Common myeloid progenitor, CD34-positive (primary cell): ENCODE data around the gene SLC6A9.

Experiments used
- CTCF ChIA-PET: fragments of 350-600 bp; sonication (Branson Sonifier 250); formaldehyde crosslinking; loops from one replicate; lab custom pipeline; 2021; ENCODE audit warnings: antibody characterized with exemption; lab: Charles Lee
- POLR2A ChIA-PET: fragments of 350-600 bp; sonication (Branson Sonifier 250); formaldehyde crosslinking; loops from one replicate; lab custom pipeline; 2021; ENCODE audit warnings: antibody characterized with exemption; lab: Charles Lee
- DNase-seq, 3 donors: peaks; one replicate each; pipeline versions ENCODE4 v3.0.0 to v3.0.0-alpha.2; 2013
- H3K27ac ChIP-seq, 2 experiments: 1 replicate in 1 of 2; 2 replicates in 1 of 2; pipeline ENCODE4 v1.7.0; 2013; ENCODE audit warnings: inconsistent platforms in 2 of 2, low read length in 2 of 2, mild to moderate bottlenecking in 2 of 2, low read depth in 1 of 2, moderate library complexity in 1 of 2; ENCODE audit not compliant: severe bottlenecking in 2 of 2, insufficient read depth in 1 of 2, poor library complexity in 1 of 2
- H3K27me3 ChIP-seq, 5 experiments: replicated peaks in 2 of 5; 1 replicate in 3 of 5; 2 replicates in 2 of 5; pipeline versions ENCODE4 v1.6.1 to v1.7.0; 2013; ENCODE audit warnings: low read length in 4 of 5, mild to moderate bottlenecking in 2 of 5, moderate library complexity in 2 of 5, inconsistent platforms in 1 of 5; ENCODE audit not compliant: insufficient read depth in 5 of 5, control insufficient read depth in 4 of 5
- H3K36me3 ChIP-seq, 4 experiments: 1 replicate in 2 of 4; 2 replicates in 2 of 4; pipeline versions ENCODE4 v1.6.1 to v1.7.0; 2013; ENCODE audit warnings: low read length in 3 of 4, control low read depth in 1 of 4, mild to moderate bottlenecking in 1 of 4; ENCODE audit not compliant: control insufficient read depth in 4 of 4, insufficient read depth in 4 of 4
- H3K4me1 ChIP-seq, 4 experiments: 1 replicate in 3 of 4; 2 replicates in 1 of 4; pipeline versions ENCODE4 v1.6.1 to v1.7.1; 2013; ENCODE audit warnings: low read length in 3 of 4, mild to moderate bottlenecking in 3 of 4, control low read depth in 1 of 4, inconsistent platforms in 1 of 4, moderate library complexity in 1 of 4; ENCODE audit not compliant: control insufficient read depth in 4 of 4, insufficient read depth in 4 of 4; ENCODE audit errors: control extremely low read depth in 1 of 4
- H3K4me3 ChIP-seq, 7 experiments: 1 replicate in 4 of 7; 2 replicates in 3 of 7; pipeline versions ENCODE4 v1.5.1 to v1.7.0; 2013; ENCODE audit warnings: mild to moderate bottlenecking in 7 of 7, low read length in 6 of 7, moderate library complexity in 6 of 7, inconsistent platforms in 2 of 7, low read depth in 2 of 7, control low read depth in 1 of 7; ENCODE audit not compliant: insufficient read depth in 4 of 7, control insufficient read depth in 1 of 7; ENCODE audit errors: extremely low read depth in 1 of 7
- H3K9me3 ChIP-seq, 5 experiments: 1 replicate in 4 of 5; 2 replicates in 1 of 5; pipeline versions ENCODE4 v1.6.1 to v1.7.1; 2013; ENCODE audit warnings: low read length in 4 of 5, mild to moderate bottlenecking in 2 of 5, inconsistent platforms in 1 of 5, low read depth in 1 of 5, moderate library complexity in 1 of 5; ENCODE audit not compliant: control insufficient read depth in 4 of 5, insufficient read depth in 2 of 5; ENCODE audit errors: control extremely low read depth in 1 of 5
- WGBS: methylation state at CpG from one replicate; pipeline ENCODE4 v1.1.5; 2013; ENCODE audit not compliant: insufficient coverage; 5-methylcytosine and 5-hydroxymethylcytosine counted together

Gene SLC6A9

DNA sequence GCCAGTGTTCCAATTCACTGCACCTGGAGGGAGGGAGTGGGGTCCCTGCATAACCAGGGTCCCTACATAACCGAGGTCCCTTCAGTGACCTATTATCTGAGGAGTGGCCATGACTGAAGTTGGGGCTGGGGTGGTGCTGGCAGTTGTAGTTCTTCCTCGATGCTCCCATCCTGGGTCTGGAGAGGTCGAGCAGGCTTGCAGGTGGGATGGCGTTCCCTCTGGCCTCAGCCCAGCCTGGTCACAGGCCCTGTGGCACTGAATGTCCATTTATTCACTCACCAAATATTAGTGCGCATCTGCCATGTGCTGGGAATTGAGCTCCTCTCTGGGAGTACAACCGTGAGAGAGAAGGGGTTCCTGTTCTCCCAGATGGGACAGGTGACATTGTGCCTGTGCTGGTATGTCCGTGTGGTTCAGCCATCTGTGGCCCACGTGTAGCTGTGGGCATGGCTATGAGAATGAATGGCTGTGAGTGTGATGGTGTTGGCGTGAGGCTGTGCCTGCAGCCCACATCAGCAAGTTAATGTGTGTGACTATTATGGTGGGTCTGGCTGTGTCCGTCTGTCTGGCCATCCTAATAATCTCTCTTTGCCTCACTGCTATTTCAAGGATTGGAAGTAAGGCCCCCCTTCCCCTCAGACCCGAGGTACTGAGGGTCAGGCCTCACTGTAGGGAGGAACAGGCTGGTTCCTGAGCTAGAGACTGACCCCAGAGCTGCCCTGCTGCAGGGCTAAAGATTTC lies 3.9 kb upstream of the SLC6A9 start:
- Histone ChIP-seq H3K9me3 (no peaks in the 10 kb centered on the region), H3K4me3 (no peak overlapping the region), H3K36me3 (no peaks in the 10 kb centered on the region), H3K27me3 (peaks cover 0 to 9% (median 0%) of the 10 kb centered on the region in 5 experiments), H3K27ac (no peak overlapping the region), H3K4me1 (peaks cover 0 to 39% (median 14%) of the 10 kb centered on the region in 4 experiments)
- CTCF ChIA-PET = interaction anchor here (0.8 to 5.6 kb wide), 16 partner anchors 10 to 271 kb away, joined by 3 to 89 read pairs (median 6); no protein-coding TSS in a partner anchor
- DNase-seq = no peak
- WGBS = 96% methylated on average over 8 of the region's 11 CpGs
- POLR2A ChIA-PET = no interaction called here

DNA sequence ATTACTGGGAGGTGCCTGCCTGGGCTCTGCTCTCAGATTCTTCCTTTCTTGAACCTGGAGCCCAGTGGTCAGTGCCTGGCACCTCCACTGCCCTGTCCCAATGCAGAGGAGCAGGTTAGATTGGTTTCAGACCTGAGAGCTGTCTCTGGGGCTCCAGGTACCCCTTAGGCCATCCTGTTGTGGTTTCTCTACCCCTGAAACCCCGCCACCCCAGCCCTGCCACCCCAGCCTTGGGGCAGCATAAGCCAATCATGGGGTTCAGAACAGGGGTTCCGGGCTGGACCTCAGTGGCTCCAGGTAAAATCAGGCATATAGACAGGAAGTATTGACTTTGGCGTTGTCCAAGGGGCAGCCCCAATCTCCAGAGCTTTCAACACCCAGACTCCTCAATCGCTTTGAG lies 3.2 kb upstream of the SLC6A9 start:
- Histone ChIP-seq H3K4me1 (peaks cover 0 to 40% (median 19%) of the 10 kb centered on the region in 4 experiments), H3K9me3 (no peaks in the 10 kb centered on the region), H3K27me3 (peaks cover 0 to 9% (median 0%) of the 10 kb centered on the region in 5 experiments), H3K4me3 (no peak overlapping the region), H3K27ac (no peak overlapping the region), H3K36me3 (no peaks in the 10 kb centered on the region)
- WGBS = 100% methylated on average over 2 of the region's 4 CpGs
- ChIA-PET CTCF (interaction anchor here (0.9 to 5.6 kb wide), 11 partner anchors 8 to 270 kb away, joined by 3 to 89 read pairs (median 7); no protein-coding TSS in a partner anchor), POLR2A (no interaction called here)
- no peak for DNase-seq

DNA sequence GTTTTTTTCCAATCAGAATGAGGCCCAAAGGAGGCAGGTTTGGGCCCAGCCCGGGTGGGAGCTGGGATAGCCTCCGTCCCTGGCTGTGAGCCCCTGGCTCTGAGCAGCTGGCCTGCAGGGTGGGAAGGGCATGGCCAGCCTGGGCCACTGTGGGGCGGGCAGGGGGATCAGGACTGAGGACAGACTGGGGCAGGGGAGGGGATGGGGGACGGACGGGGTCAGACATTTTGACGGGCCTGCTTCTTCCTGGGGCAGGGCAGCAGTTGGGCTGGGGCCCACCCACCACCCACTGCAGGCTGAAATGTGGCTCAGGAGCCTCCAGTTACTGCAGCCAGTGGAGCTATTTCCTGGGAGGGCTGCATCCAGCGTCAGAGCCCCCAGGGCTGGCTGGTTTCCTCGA lies 2.5 kb upstream of the SLC6A9 start:
- Histone ChIP-seq H3K27me3 (peaks cover 0 to 9% (median 0%) of the 10 kb centered on the region in 5 experiments), H3K4me1 (peaks cover 0 to 46% (median 24%) of the 10 kb centered on the region in 4 experiments), H3K36me3 (no peaks in the 10 kb centered on the region), H3K27ac (no peak overlapping the region), H3K9me3 (no peaks in the 10 kb centered on the region), H3K4me3 (no peak overlapping the region)
- ChIA-PET POLR2A (no interaction called here), CTCF (interaction anchor here (0.8 to 5.6 kb wide), 10 partner anchors 9 to 44 kb away, joined by 3 to 89 read pairs (median 6); no protein-coding TSS in a partner anchor)
- WGBS = 90% methylated on average over 4 of the region's 8 CpGs
- no peak for DNase-seq

DNA sequence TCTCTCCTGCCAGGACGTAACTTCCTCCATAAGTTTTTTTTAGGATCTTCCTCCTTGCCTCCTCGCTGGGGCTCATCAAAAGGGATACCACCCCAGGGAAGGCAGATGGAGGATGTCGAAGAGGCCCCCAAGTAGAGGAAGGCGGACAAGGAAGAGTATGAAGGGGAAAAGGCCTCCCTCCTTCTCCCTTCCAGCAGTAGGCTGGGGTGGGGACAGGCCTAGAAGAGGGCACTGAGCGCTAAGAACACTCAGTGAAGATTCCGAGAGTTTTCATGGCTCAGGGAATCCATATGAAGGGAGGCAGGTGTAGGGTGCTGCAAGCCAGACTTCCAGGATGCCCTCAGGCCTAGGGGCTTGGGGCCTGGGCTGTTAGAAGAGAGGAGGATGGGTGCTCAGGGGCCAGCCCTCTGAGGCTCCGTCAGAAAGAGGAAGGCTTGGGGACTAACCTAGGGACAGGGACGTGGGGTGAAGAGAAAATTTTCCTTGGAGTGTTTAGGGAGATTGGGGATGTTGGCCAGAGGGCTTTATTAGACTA lies 1.8 kb upstream of the SLC6A9 start:
- WGBS = 100% methylated on average over 3 of the region's 8 CpGs
- no peak for DNase-seq
- H3K9me3 ChIP-seq = no peaks in the 10 kb centered on the region
- no peak overlapping the region for H3K4me3 ChIP-seq
- H3K36me3 ChIP-seq = no peaks in the 10 kb centered on the region
- peaks cover 0 to 9% (median 0%) of the 10 kb centered on the region in 5 experiments for H3K27me3 ChIP-seq
- POLR2A ChIA-PET = no interaction called here
- H3K27ac ChIP-seq = no peak overlapping the region
- peaks cover 0 to 46% (median 24%) of the 10 kb centered on the region in 4 experiments for H3K4me1 ChIP-seq
- CTCF ChIA-PET = interaction anchor here (0.8 to 5.6 kb wide), 9 partner anchors 9 to 41 kb away, joined by 3 to 89 read pairs (median 5); no protein-coding TSS in a partner anchor

DNA sequence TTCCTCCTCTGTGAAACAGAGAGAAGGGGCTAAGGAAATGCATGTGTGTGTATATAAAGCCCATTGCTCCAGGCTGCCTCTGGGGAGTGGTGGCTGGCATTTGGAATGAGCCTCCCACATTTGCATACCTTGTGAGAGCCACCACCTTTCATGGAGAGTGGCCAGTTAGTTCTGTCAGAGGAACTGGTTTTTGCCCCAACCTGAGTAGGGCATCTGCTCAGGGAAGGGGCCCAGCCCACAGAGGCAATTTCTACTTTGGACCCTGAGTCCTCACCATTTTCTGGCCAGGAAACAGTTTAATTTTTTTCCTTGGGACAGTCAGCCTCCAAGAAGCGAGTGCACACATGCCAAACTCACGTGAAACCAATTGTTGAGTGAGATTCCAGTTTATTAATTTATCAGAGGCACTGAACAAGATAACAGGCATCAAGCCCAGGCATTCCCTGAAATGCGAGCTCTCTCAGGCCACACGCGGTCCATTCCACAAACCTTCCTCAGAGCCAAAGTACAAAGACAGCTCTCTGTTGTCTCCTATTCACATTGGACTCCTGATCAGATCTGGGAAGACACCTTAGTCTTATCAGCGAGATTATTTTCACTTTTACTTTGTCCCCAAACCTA lies 1.0 kb upstream of the SLC6A9 start:
- ChIA-PET POLR2A (no interaction called here), CTCF (interaction anchor here (1.0 to 4.9 kb wide), 6 partner anchors 11 to 27 kb away, joined by 3 to 41 read pairs (median 6); no protein-coding TSS in a partner anchor)
- no peaks in the 10 kb centered on the region for H3K36me3 ChIP-seq
- WGBS = 97% methylated on average over 5 of the region's 6 CpGs
- no peaks in the 10 kb centered on the region for H3K9me3 ChIP-seq
- DNase-seq = no peak
- H3K4me3 ChIP-seq = no peak overlapping the region
- peaks cover 0 to 46% (median 24%) of the 10 kb centered on the region in 4 experiments for H3K4me1 ChIP-seq
- no peak overlapping the region for H3K27ac ChIP-seq
- peaks cover 0 to 9% (median 0%) of the 10 kb centered on the region in 5 experiments for H3K27me3 ChIP-seq

DNA sequence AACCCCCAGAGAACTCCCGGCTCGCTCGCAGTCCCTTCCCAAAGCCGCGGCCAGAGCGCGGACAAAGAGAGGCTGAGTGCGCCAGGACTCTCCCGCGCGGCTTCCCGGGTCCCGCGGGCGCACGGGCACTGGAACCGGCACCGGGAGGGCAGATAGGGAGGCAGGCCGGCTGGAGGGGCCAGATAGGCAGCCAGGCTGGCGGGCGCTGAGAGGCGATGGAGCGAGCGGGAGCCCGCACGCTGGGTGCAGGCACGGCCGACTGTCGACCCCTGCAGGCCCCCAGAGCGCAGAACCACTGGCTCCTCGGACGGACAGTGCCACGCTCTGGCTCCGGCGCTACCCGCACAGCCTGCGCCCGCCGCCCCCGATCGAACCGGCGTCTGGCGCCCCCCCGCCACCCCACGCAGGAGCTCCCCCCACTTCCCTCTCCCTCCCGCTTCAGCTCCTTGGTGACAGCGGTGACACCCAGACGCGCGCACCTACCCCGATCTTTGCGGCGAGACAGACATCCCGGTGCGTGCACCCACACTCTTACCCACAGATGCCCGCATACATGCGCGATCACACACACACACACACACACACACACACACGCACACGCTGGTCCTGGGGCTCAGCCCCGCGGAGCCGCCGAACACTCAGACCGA lies 534 bp downstream of the SLC6A9 start:
- ChIA-PET CTCF (interaction anchor here (1.1 to 2.2 kb wide), 6 partner anchors 10 to 26 kb away, joined by 4 to 11 read pairs (median 5); no protein-coding TSS in a partner anchor), POLR2A (interaction anchor here (0.5 kb wide), 1 partner anchor 691 kb away, joined by 3 read pairs; no protein-coding TSS in a partner anchor)
- Histone ChIP-seq H3K4me1 (peaks cover 0 to 33% (median 22%) of the 10 kb centered on the region in 4 experiments), H3K36me3 (no peaks in the 10 kb centered on the region), H3K27me3 (peaks cover 0 to 9% (median 0%) of the 10 kb centered on the region in 5 experiments), H3K4me3 (peak overlapping the region; percentile 69 to 93 (median 77)), H3K27ac (peak overlapping the region in 1 of 2 experiments; percentile 75), H3K9me3 (no peaks in the 10 kb centered on the region)
- peak; percentile 64 to 80 (median 70) for DNase-seq
- 0% methylated on average over 37 of the region's 66 CpGs for WGBS
